GM18868 (cell line): ENCODE data around the gene GPR17.

Experiments used
- ATAC-seq: cut with Tn5 transposase; IDR thresholded peaks from one replicate; pipeline ENCODE4 v1.9.1; 2021; ENCODE audit warnings: mild to moderate bottlenecking, moderate library complexity; ENCODE audit not compliant: unreplicated experiment

GPR17 gene

GRCh38 chr2:127681976-127682857 lies 36.3 kb downstream of the GPR17 start:
- ATAC-seq = no peak

- ATAC-seq = no peak
Measured at GRCh38 chr2:127683056-127683455, 37.1 kb downstream of the GPR17 start.

GRCh38 chr2:127683757-127684156 lies 37.8 kb downstream of the GPR17 start:
- no peak for ATAC-seq

GRCh38 chr2:127685410-127686080 lies 39.6 kb downstream of the GPR17 start:
- no peak for ATAC-seq

GRCh38 chr2:127688405-127688804 lies 42.5 kb downstream of the GPR17 start:
- no peak for ATAC-seq

- no peak for ATAC-seq
Measured at GRCh38 chr2:127690696-127691095, 44.7 kb downstream of the GPR17 start.

GRCh38 chr2:127694986-127695385 lies 49.0 kb downstream of the GPR17 start:
- no peak for ATAC-seq

GRCh38 chr2:127695491-127696472 lies 49.8 kb downstream of the GPR17 start:
- no peak for ATAC-seq

- no peak for ATAC-seq
Measured at GRCh38 chr2:127697482-127698180, 51.7 kb downstream of the GPR17 start.

GRCh38 chr2:127698553-127699355 lies 52.8 kb downstream of the GPR17 start:
- no peak for ATAC-seq

- peak; percentile 52 for ATAC-seq
Measured at GRCh38 chr2:127700527-127701192, 54.7 kb downstream of the GPR17 start.

GRCh38 chr2:127701193-127701650 lies 55.3 kb downstream of the GPR17 start, which contains the start of gene SFT2D3:
Gene SFT2D3, plus strand, starts transcription at chr2:127701497. Its CDS starts 32 bp downstream, at chr2:127701529.
- ATAC-seq = peak; percentile 75

- ATAC-seq = peak; percentile 56
Measured at GRCh38 chr2:127701651-127702394, 55.9 kb downstream of the GPR17 start.
